CD4-positive, alpha-beta memory T cell (primary cell): ENCODE data around the gene SND1. TPM values are rescaled to one million over a fixed set of nuclear protein-coding genes. Genes with fewer than 3 reads are reported as not detected.
A peak's percentile ranks its signal among the peaks of the same experiment; 100 is the strongest.

ENCODE experiments used
- CTCF ChIA-PET: fragments of 350-600 bp; sonication (Branson Sonifier 250); formaldehyde crosslinking; loops from one replicate; lab custom pipeline; 2021; ENCODE audit warnings: inconsistent platforms; ENCODE audit not compliant: partially characterized antibody; lab: Charles Lee
- POLR2A ChIA-PET: fragments of 350-600 bp; sonication (Branson Sonifier 250); formaldehyde crosslinking; loops from one replicate; lab custom pipeline; 2021; ENCODE audit not compliant: partially characterized antibody; lab: Charles Lee
- DNase-seq, 5 donors: peaks; one replicate each; pipeline versions ENCODE4 v3.0.0 to v3.0.0-alpha.2; 2020 to 2022; ENCODE audit warnings: mixed read lengths in 1 of 5
- H3K27ac ChIP-seq: one replicate; pipeline ENCODE4 v1.7.0; 2013; ENCODE audit warnings: low read depth, low read length
- H3K27me3 ChIP-seq: 2 replicates; pipeline ENCODE4 v1.7.0; 2013; ENCODE audit warnings: mild to moderate bottlenecking, low read length, moderate library complexity; ENCODE audit not compliant: insufficient read depth
- H3K36me3 ChIP-seq: 2 replicates; pipeline ENCODE4 v1.7.0; 2013; ENCODE audit warnings: mild to moderate bottlenecking, low read length, moderate library complexity; ENCODE audit not compliant: insufficient read depth
- H3K4me1 ChIP-seq: 2 replicates; pipeline ENCODE4 v1.7.0; 2013; ENCODE audit warnings: mild to moderate bottlenecking, low read length, moderate library complexity; ENCODE audit not compliant: insufficient read depth
- H3K4me3 ChIP-seq, 2 donors: one replicate each; pipeline ENCODE4 v1.7.0; 2013; ENCODE audit warnings: low read length in 2 of 2, mild to moderate bottlenecking in 1 of 2
- H3K9me3 ChIP-seq, 2 donors: one replicate each; pipeline ENCODE4 v1.7.0; 2013; ENCODE audit warnings: low read length in 2 of 2, control low read depth in 1 of 2; ENCODE audit not compliant: control insufficient read depth in 1 of 2
- H3K27ac Mint-ChIP-seq, 7 donors: one replicate each; pipeline ENCODE4 v1.8.0; 2020 to 2021; ENCODE audit warnings: mixed read lengths in 7 of 7, mild to moderate bottlenecking in 6 of 7, inconsistent platforms in 3 of 7, moderate library complexity in 3 of 7
- H3K27me3 Mint-ChIP-seq, 2 donors: one replicate each; pipeline ENCODE4 v1.8.0; 2020 to 2021; ENCODE audit warnings: mixed read lengths in 2 of 2
- H3K36me3 Mint-ChIP-seq, 2 donors: one replicate each; pipeline ENCODE4 v1.8.0; 2020 to 2021; ENCODE audit warnings: mixed read lengths in 2 of 2, inconsistent platforms in 1 of 2, mild to moderate bottlenecking in 1 of 2
- H3K4me1 Mint-ChIP-seq, 4 donors: one replicate each; pipeline ENCODE4 v1.8.0; 2020 to 2021; ENCODE audit warnings: mixed read lengths in 4 of 4, mild to moderate bottlenecking in 1 of 4
- H3K4me3 Mint-ChIP-seq, 8 donors: one replicate each; pipeline ENCODE4 v1.8.0; 2020 to 2021; ENCODE audit warnings: mixed read lengths in 8 of 8, mild to moderate bottlenecking in 7 of 8, moderate library complexity in 6 of 8, inconsistent platforms in 3 of 8
- H3K9me3 Mint-ChIP-seq, 8 donors: one replicate each; pipeline ENCODE4 v1.8.0; 2020 to 2021; ENCODE audit warnings: mixed read lengths in 8 of 8, mild to moderate bottlenecking in 5 of 8, inconsistent platforms in 3 of 8, moderate library complexity in 1 of 8
- intact Hi-C: fragments of 100-400 bp; cut with micrococcal nuclease; formaldehyde crosslinking; loops from one replicate; pipeline ENCODE4 v1.15.1; 2023
- polyA plus RNA-seq, 2 donors: library from polyadenylated mRNA; unstranded; fragments of 300-500 nt; fragmentation: Illumina TruSeq; gene quantifications; one replicate each; pipeline ENCODE4 v1.2.3, GENCODE V29; 2021
- total RNA-seq, 2 experiments: library from RNA; stranded (reverse); gene quantifications; one replicate each; pipeline ENCODE4 v1.2.3, GENCODE V29; 2021

SND1 gene
- total and polyA plus RNA-seq, 4 experiments from 2014 or later: 119 to 223 (median 171) TPM

DNA sequence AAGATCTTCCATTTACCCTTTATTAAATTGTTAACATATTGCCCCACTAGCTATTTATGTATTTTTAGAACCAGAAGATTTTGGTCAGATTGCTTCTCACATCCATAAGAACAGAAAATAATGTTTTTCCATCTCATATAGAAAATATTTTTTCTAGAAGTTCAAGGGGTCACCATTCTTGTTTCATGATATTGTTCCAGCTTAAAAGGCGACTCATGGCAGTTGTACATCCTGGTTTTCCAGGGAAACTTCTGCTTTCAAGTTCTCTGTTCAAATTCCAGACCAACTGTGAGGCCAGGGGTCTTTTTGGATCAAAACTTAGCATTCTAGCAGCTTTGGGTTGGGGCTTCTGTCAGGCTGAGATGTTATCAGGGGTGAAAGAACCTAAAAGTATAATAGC is 294.9 kb downstream of the SND1 start:
- H3K27ac ChIP-seq: no peak overlapping the region
- ChIA-PET POLR2A (no interaction called here), CTCF (no interaction called here)
- no peaks in the 10 kb centered on the region for H3K4me1 ChIP-seq
- H3K36me3 ChIP-seq: peaks cover 9% of the 10 kb centered on the region
- H3K9me3 ChIP-seq: no peaks in the 10 kb centered on the region
- no peak overlapping the region for H3K4me3 ChIP-seq
- Mint-ChIP-seq H3K4me1 (peaks cover 0 to 8% (median 3%) of the 10 kb centered on the region in 4 donors), H3K27me3 (no peaks in the 10 kb centered on the region), H3K36me3 (peaks cover 24 to 30% of the 10 kb centered on the region in 2 donors), H3K27ac (peak overlapping the region in 1 of 7 donors; percentile 82), H3K4me3 (no peak overlapping the region), H3K9me3 (no peaks in the 10 kb centered on the region)
- H3K27me3 ChIP-seq: no peaks in the 10 kb centered on the region
- intact Hi-C loops: no loop called here
- no peak for DNase-seq

DNA sequence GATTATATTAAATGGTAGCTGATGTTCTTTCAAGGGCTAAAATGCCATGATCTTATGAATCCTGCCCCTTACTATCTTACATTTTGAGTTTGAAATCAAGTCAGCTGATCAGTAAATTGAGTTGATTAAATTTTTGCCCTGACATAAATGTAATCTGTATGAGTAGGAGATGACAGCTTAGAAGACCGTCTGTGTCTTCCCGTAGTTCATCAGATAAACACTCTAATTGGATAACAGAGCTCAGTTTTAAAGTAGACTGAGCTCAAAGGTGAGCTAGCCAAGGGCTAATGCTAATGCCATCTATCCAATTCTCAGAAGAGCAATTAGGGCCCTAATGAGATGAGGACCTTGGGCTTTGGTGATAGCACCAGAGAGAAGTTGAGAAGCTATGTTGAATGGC is 296.3 kb downstream of the SND1 start:
- H3K4me1 Mint-ChIP-seq: peaks cover 0 to 8% (median 3%) of the 10 kb centered on the region in 4 donors
- no peaks in the 10 kb centered on the region for H3K9me3 Mint-ChIP-seq
- intact Hi-C loops: no loop called here
- no peak overlapping the region for H3K4me3 ChIP-seq
- H3K27me3 ChIP-seq: no peaks in the 10 kb centered on the region
- no peak overlapping the region for H3K27ac ChIP-seq
- POLR2A ChIA-PET: no interaction called here
- no peaks in the 10 kb centered on the region for H3K27me3 Mint-ChIP-seq
- H3K27ac Mint-ChIP-seq: no peak overlapping the region
- no peak for DNase-seq
- CTCF ChIA-PET: no interaction called here
- no peaks in the 10 kb centered on the region for H3K4me1 ChIP-seq
- no peaks in the 10 kb centered on the region for H3K9me3 ChIP-seq
- peaks cover 6% of the 10 kb centered on the region for H3K36me3 ChIP-seq
- H3K4me3 Mint-ChIP-seq: no peak overlapping the region
- H3K36me3 Mint-ChIP-seq: peaks cover 24% of the 10 kb centered on the region in 2 donors

- POLR2A ChIA-PET: no interaction called here
- H3K36me3 Mint-ChIP-seq: peaks cover 20 to 22% of the 10 kb centered on the region in 2 donors
Measured at GRCh38 chr7:127948930-127949329, 296.9 kb downstream of the SND1 start.

DNA sequence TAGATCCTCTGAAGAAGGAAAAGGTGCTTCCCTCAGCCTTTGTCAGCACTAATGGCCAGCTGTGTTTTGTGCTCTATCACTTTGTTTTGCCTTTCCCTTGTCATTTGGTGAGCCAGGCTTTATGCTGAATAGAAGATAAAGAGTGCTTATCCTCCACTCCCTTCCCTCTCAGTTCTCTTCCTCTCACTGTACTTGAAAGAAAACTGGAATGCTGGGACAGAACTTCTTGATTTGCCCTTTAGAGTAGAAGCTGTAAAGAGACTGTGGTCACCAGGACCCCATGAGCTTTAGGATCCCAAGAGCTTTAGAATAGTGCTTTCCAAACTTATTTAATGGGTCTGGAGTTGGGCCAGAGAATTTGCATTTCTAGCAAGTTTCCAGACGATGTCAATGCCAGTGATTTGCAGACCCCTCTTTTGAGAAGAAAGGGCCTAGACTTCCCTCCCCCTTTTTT is 297.8 kb downstream of the SND1 start:
- ChIA-PET POLR2A (no interaction called here), CTCF (no interaction called here)
- Mint-ChIP-seq H3K9me3 (no peaks in the 10 kb centered on the region), H3K4me1 (peaks cover 0 to 7% (median 3%) of the 10 kb centered on the region in 4 donors), H3K27ac (no peak overlapping the region), H3K4me3 (no peak overlapping the region), H3K36me3 (peaks cover 15 to 18% of the 10 kb centered on the region in 2 donors), H3K27me3 (no peaks in the 10 kb centered on the region)
- DNase-seq: no peak
- Histone ChIP-seq H3K27ac (no peak overlapping the region), H3K4me3 (no peak overlapping the region), H3K27me3 (no peaks in the 10 kb centered on the region), H3K36me3 (peaks cover 3% of the 10 kb centered on the region), H3K4me1 (no peaks in the 10 kb centered on the region), H3K9me3 (no peaks in the 10 kb centered on the region)
- intact Hi-C loops: no loop called here

More at GRCh38 chr7:127948930-127949329, 296.9 kb downstream of the SND1 start:
- intact Hi-C loops: no loop called here
- peaks cover 3% of the 10 kb centered on the region for H3K36me3 ChIP-seq
- H3K27me3 ChIP-seq: no peaks in the 10 kb centered on the region
- no peaks in the 10 kb centered on the region for H3K9me3 Mint-ChIP-seq
- H3K4me1 ChIP-seq: no peaks in the 10 kb centered on the region
- H3K4me3 Mint-ChIP-seq: no peak overlapping the region
- H3K27ac ChIP-seq: no peak overlapping the region
- H3K4me3 ChIP-seq: no peak overlapping the region
- no peak for DNase-seq
- no peaks in the 10 kb centered on the region for H3K9me3 ChIP-seq
- peak overlapping the region in 1 of 7 donors; percentile 47 for H3K27ac Mint-ChIP-seq
- CTCF ChIA-PET: no interaction called here
- peaks cover 0 to 8% (median 3%) of the 10 kb centered on the region in 4 donors for H3K4me1 Mint-ChIP-seq
- no peaks in the 10 kb centered on the region for H3K27me3 Mint-ChIP-seq

DNA sequence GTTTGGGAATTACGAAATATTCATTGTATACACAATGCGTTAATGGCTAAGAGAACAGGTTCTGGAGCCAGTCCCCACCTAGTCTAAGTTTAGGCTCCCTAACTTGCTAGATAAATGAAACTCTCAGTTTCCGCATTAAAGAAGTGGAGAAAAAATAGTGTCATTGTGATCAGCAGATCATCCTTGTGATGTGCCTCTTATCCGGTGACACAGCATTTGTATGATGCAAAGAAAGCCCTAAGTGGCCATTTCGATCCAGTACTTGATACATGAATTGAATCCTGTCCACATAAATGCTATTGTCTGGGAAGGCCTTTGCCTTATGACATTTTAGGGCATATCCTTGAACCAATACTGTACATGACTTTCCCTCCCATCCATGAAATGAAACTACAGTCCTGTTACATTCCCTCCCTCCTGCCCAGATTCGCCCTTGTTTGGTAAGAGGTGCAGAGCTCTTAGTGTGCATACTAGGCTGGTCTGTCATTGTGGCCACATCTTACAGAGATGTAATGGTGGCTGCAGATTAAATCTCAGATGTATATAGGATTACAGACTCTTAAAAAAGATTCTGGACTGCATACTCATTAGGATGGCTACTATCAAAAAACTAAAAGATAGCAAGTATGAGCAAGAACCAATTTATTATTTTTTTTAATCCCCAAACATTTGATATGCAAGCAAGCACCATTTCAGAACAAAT is 298.4 kb downstream of the SND1 start:
- intact Hi-C loops: no loop called here
- Histone ChIP-seq H3K9me3 (no peaks in the 10 kb centered on the region), H3K4me3 (no peak overlapping the region), H3K4me1 (no peaks in the 10 kb centered on the region), H3K27ac (no peak overlapping the region), H3K36me3 (peaks cover 3% of the 10 kb centered on the region), H3K27me3 (no peaks in the 10 kb centered on the region)
- Mint-ChIP-seq H3K4me1 (peaks cover 0 to 7% (median 2%) of the 10 kb centered on the region in 4 donors), H3K27ac (no peak overlapping the region), H3K27me3 (no peaks in the 10 kb centered on the region), H3K36me3 (peaks cover 15 to 18% of the 10 kb centered on the region in 2 donors), H3K4me3 (no peak overlapping the region), H3K9me3 (no peaks in the 10 kb centered on the region)
- DNase-seq: no peak
- CTCF ChIA-PET: no interaction called here
- POLR2A ChIA-PET: no interaction called here

DNA sequence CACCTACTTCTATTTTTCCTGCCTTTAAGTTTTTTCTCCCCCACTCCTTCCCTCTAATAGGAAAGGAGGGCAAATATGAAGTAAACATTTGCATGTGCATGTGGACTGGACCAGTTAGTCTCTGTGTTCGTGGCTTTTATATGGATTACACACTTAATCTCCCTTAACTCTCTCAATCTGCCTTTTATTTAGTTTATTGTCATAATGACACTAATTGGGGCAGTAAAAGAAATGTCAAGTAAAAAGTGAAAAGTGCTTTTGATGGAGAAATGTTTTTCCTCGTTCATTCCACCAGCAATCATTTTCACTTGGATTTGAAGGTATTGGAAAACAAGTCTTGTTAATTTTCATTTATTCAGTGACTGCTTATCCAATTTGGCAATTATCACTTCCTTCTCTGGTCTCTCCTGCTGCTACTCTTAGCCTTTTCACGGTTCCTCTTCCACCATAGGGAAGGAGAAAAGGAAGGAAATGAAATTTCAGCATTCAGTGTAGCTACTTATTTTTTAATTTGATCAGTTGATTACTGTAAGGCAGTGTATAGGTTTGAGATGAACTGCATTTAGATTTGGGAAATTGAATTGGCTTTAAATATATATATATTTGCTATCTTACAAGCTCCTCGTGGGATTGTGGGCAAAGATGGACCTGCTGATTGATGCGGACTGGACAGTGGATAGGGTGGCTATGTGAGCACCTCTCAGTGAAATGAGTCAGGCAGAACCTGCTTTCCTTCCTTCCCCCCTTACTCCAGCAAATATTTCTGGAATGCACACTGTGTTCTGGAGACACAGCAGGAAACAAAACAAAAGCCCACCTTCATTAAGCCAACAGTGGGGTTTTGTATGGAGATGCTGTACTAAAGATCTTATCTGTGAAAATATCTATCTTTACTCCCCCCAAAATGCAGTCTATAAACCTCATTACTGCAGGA is 301.7 kb downstream of the SND1 start:
- ChIA-PET CTCF (no interaction called here), POLR2A (no interaction called here)
- no peaks in the 10 kb centered on the region for H3K36me3 ChIP-seq
- H3K4me3 Mint-ChIP-seq: no peak overlapping the region
- no peak overlapping the region for H3K27ac ChIP-seq
- no peak overlapping the region for H3K4me3 ChIP-seq
- H3K4me1 Mint-ChIP-seq: peaks cover 0 to 4% (median 0%) of the 10 kb centered on the region in 4 donors
- peaks cover 10 to 16% of the 10 kb centered on the region in 2 donors for H3K36me3 Mint-ChIP-seq
- intact Hi-C loops: no loop called here
- no peaks in the 10 kb centered on the region for H3K4me1 ChIP-seq
- no peaks in the 10 kb centered on the region for H3K9me3 Mint-ChIP-seq
- no peak for DNase-seq
- H3K27me3 Mint-ChIP-seq: no peaks in the 10 kb centered on the region
- peak overlapping the region in 2 of 7 donors; percentile 15 to 17 for H3K27ac Mint-ChIP-seq
- H3K9me3 ChIP-seq: no peaks in the 10 kb centered on the region
- no peaks in the 10 kb centered on the region for H3K27me3 ChIP-seq

- intact Hi-C loops: no loop called here
- ChIA-PET POLR2A (no interaction called here), CTCF (no interaction called here)
- no peaks in the 10 kb centered on the region for H3K9me3 Mint-ChIP-seq
- no peak overlapping the region for H3K27ac ChIP-seq
- peaks cover 0 to 4% (median 0%) of the 10 kb centered on the region in 4 donors for H3K4me1 Mint-ChIP-seq
- DNase-seq: no peak
- H3K27me3 Mint-ChIP-seq: no peaks in the 10 kb centered on the region
- no peaks in the 10 kb centered on the region for H3K4me1 ChIP-seq
- H3K27me3 ChIP-seq: no peaks in the 10 kb centered on the region
- H3K27ac Mint-ChIP-seq: no peak overlapping the region
- no peaks in the 10 kb centered on the region for H3K36me3 ChIP-seq
- peaks cover 8 to 18% of the 10 kb centered on the region in 2 donors for H3K36me3 Mint-ChIP-seq
- no peak overlapping the region for H3K4me3 ChIP-seq
- H3K4me3 Mint-ChIP-seq: no peak overlapping the region
- no peaks in the 10 kb centered on the region for H3K9me3 ChIP-seq
Measured at GRCh38 chr7:127954357-127954748, 302.4 kb downstream of the SND1 start.
